ENCODE data around the gene AMN1.

GRCh38 chr12:31687101-31687527 is 41.7 kb downstream of the AMN1 start:
- no peak for TF ChIP-seq EZH2 (IDR thresholded peaks at IDR 0.05; ENCODE audit: borderline replicate concordance, low read length)
- TF ChIP-seq, protein P1, sequence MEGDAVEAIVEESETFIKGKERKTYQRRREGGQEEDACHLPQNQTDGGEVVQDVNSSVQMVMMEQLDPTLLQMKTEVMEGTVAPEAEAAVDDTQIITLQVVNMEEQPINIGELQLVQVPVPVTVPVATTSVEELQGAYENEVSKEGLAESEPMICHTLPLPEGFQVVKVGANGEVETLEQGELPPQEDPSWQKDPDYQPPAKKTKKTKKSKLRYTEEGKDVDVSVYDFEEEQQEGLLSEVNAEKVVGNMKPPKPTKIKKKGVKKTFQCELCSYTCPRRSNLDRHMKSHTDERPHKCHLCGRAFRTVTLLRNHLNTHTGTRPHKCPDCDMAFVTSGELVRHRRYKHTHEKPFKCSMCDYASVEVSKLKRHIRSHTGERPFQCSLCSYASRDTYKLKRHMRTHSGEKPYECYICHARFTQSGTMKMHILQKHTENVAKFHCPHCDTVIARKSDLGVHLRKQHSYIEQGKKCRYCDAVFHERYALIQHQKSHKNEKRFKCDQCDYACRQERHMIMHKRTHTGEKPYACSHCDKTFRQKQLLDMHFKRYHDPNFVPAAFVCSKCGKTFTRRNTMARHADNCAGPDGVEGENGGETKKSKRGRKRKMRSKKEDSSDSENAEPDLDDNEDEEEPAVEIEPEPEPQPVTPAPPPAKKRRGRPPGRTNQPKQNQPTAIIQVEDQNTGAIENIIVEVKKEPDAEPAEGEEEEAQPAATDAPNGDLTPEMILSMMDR (IDR thresholded peaks at IDR 0.05; ENCODE audit: low read length): no peak

All from OCI-LY1 (cell line).